Stromal cell of bone marrow (primary cell): ENCODE data around the gene OLFML2B.

Experiments used
- DNase-seq: peaks from one replicate; pipeline ENCODE4 v3.0.0-alpha.2; 2012; ENCODE audit warnings: low read depth

Gene OLFML2B

DNA sequence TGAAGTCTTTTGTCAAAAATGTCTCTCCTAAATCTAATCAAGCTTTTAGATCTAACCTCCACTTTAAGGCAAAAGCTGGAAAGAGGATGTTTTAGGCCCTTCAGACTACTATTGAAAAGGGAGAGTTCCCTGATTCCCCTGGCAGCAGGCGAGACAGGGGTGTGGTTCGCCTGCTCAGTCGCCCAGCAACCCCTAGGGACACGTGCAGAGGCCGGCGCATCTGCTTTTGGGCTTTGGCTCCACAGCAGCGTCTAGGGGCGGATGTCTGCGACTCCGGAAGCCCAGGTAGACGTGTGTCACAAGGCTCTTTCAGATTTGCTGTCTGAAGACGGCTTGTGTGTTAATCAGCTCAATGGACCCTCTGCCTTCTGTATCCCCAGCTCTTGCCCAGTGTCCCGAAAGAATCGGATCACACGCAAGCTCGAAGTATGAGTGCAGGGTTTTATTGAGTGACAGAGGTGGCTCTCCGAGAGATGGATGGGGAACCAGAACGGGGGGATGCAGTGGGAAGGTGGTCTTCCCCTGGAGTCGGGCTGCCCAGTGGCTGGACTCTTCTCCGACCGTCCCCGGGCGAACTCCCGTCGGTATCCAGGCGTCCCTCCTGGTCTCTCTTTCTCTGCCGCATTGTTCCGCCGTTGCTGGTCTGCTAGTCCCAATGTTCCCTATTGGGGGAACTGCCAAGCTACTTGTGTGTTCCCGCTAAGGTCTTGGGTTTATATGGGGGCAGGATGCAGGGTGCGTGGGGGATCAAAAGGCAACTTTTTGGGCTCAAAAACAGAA lies 45.5 kb downstream of the OLFML2B start:
- no peak for DNase-seq

GRCh38 chr1:161973924-161974845 lies 49.5 kb downstream of the OLFML2B start:
- no peak for DNase-seq

GRCh38 chr1:161972828-161973227 lies 50.8 kb downstream of the OLFML2B start:
- no peak for DNase-seq

DNA sequence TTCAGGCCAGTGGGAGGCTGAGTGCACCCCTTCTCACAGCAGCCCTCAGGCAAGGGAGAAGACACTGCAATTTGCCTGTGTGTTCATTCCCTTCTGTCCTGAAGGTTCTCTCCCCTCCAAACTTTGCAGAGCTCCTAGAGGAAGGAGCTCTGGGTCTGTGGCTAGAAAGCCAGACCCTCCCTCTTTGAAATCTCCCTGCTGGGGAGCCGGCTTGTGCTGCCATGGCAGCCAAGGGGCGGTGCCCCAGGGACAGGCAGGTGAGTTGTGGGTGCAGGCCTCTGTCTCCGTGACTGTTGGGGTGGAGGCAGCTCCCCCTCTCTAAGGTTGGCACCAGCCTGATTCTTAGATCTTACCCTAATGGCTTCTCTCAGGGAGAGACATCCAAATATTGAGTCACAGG lies 53.0 kb downstream of the OLFML2B start:
- DNase-seq: no peak

GRCh38 chr1:161970036-161970435 lies 53.6 kb downstream of the OLFML2B start:
- no peak for DNase-seq

DNA sequence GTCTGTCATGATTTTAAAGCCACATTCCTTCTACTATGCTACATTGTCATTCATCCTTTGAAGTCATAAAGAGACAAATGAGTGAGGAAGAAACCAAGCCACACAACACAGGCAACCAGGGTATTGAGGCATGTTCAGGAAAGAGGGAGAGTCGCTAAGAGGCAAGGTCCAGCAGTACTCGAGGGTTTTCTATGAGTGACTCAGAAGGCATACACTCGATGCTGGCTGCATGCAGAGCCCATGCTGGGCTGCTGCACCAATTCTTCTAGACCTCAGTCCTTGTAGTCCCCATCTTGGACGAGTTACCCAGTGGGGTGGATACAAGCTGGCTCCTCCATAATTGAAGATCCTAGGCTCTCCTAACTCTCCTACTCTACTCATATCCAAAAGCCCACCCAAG lies 57.6 kb downstream of the OLFML2B start:
- no peak for DNase-seq

- DNase-seq: peak; percentile 72
Observed at GRCh38 chr1:161962091-161962887, 61.4 kb downstream of the OLFML2B start.

DNA sequence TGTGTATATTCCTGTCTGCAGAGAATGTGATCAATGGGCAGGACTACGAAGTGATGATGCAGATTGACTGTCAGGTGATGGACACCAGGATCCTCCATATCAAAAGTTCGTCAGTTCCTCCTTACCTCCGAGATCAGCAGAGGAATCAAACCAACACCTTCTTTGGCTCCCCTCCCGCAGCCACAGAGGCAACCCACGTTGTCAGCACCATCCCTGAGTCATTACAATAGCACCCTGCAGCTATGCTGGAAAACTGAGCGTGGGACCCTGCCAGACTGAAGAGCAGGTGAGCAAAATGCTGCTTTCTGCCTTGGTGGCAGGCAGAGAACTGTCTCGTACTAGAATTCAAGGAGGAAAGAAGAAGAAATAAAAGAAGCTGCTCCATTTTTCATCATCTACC lies 65.2 kb downstream of the OLFML2B start:
- DNase-seq: no peak

- DNase-seq: no peak
Observed at GRCh38 chr1:161956930-161957329, 66.7 kb downstream of the OLFML2B start.

DNA sequence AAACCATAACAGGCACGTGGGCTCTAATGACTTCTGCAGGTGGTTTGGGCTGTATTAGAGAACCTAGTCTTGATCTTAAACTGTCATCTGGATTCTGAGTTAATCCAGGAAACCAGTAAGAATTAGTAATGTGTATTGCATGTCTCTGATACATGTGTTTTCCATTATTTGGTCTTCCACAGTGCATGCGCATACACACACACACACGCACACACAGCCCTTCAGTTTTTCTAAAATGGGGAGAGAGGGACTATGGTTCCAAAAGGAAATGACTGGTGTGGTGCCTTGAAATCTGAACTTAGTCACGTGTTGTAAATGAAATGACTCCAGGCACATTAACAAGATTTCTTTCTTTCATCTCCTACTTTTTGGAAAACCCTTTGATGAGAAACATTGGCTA lies 67.6 kb downstream of the OLFML2B start:
- DNase-seq: peak; percentile 83

GRCh38 chr1:161955606-161956005 lies 68.1 kb downstream of the OLFML2B start:
- no peak for DNase-seq

DNA sequence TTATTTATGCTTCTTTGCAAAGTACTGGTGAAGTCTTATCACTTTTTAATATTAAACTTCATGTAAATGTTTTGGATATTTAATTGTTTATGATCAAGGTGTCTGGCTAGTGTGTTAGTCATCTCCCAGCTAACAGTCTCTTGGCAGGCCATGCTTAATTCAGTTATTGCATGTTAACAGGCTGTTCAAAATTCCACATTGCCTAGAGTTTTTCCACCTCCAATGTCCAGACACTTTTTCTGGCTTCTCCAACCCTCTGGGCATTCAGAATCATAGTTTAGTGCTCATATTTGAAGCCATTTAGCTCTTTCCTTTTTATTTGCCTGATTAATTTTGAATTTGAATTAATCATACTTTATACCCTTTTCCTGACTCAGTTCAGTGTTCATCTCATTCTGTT lies 69.2 kb downstream of the OLFML2B start:
- DNase-seq: no peak

- DNase-seq: no peak
Observed at GRCh38 chr1:161954050-161954449, 69.6 kb downstream of the OLFML2B start.

- DNase-seq: no peak
Observed at GRCh38 chr1:161953256-161953920, 70.3 kb downstream of the OLFML2B start.

GRCh38 chr1:161952607-161953172 lies 71.0 kb downstream of the OLFML2B start:
- DNase-seq: no peak

GRCh38 chr1:161951646-161952045 lies 72.0 kb downstream of the OLFML2B start:
- no peak for DNase-seq

- no peak for DNase-seq
Observed at GRCh38 chr1:161950377-161950776, 73.3 kb downstream of the OLFML2B start.

DNA sequence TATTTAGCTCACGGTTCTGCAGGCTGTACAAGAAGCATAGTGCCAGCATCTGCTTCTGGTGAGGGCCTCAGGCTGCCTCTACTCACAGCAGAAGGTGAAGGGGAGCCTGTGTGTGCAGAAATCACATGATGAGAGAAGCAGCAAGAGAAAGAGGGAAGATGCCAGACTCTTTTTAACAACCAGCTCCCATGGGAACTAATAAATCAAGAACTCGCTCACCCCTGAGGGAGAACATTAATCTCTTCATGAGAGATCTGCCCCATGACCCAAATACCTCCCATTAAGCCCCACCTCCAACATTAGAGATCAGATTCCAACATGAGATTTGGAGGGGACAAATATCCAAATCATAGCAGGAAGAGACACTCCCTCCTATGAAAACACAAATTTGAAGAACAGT lies 74.1 kb downstream of the OLFML2B start:
- DNase-seq: no peak

GRCh38 chr1:161948435-161948834 lies 75.2 kb downstream of the OLFML2B start:
- no peak for DNase-seq

GRCh38 chr1:161946071-161946987 lies 77.3 kb downstream of the OLFML2B start:
- DNase-seq: peak; percentile 85
